Spleen (tissue), 11 donors: ENCODE results near the gene FOXC1. TPM values are rescaled to one million over a fixed set of nuclear protein-coding genes. Genes with fewer than 3 reads are reported as not detected.

ENCODE experiments used
- DNase-seq: peaks from one replicate; pipeline ENCODE4 v3.0.0-alpha.2; 2020
- H3K27ac ChIP-seq, 8 donors: fragments of 200-600 bp; sonication (generic) in 7 of 8; 1 replicate in 4 of 8; 2 replicates in 4 of 8; pipeline versions ENCODE4 v1.5.0 to v1.8.0; 2016 to 2021; ENCODE audit warnings: inconsistent platforms in 4 of 8, mild to moderate bottlenecking in 4 of 8, moderate library complexity in 1 of 8
- H3K27me3 ChIP-seq, 7 donors: fragments of 200-600 bp; sonication (generic) in 6 of 7; replicated peaks in 1 of 7; 1 replicate in 4 of 7; 2 replicates in 3 of 7; pipeline versions ENCODE4 v1.5.0 to v1.8.0; 2016 to 2021; ENCODE audit warnings: inconsistent platforms in 3 of 7, mild to moderate bottlenecking in 1 of 7
- H3K36me3 ChIP-seq, 6 donors: fragments of 200-600 bp; sonication (generic) in 5 of 6; 1 replicate in 4 of 6; 2 replicates in 2 of 6; pipeline versions ENCODE4 v1.5.0 to v1.8.0; 2016 to 2021; ENCODE audit warnings: inconsistent platforms in 2 of 6
- H3K4me1 ChIP-seq, 6 donors: fragments of 200-600 bp; sonication (generic) in 5 of 6; 1 replicate in 3 of 6; 2 replicates in 3 of 6; pipeline versions ENCODE4 v1.5.0 to v1.8.0; 2016 to 2021; ENCODE audit warnings: inconsistent platforms in 3 of 6
- H3K4me3 ChIP-seq, 8 donors: fragments of 200-600 bp; sonication (generic) in 7 of 8; 1 replicate in 4 of 8; 2 replicates in 4 of 8; pipeline versions ENCODE4 v1.5.0 to v1.8.0; 2016 to 2021; ENCODE audit warnings: inconsistent platforms in 4 of 8, mild to moderate bottlenecking in 4 of 8, moderate library complexity in 2 of 8
- H3K9me3 ChIP-seq, 8 donors: fragments of 200-600 bp; sonication (generic) in 7 of 8; 1 replicate in 4 of 8; 2 replicates in 4 of 8; pipeline versions ENCODE4 v1.5.0 to v1.8.0; 2016 to 2021; ENCODE audit warnings: inconsistent platforms in 4 of 8
- CTCF ChIP-seq, 11 experiments: fragments of 200-600 bp in 7 of 11; fragments of 450-650 bp in 4 of 11; sonication (generic) in 4 of 11; IDR thresholded peaks in 8 of 11; conservative IDR thresholded peaks in 3 of 11; 1 replicate in 7 of 11; 2 replicates in 4 of 11; pipeline versions ENCODE4 v1.4.0 to v1.8.0; 2016 to 2021; ENCODE audit warnings: antibody characterized with exemption in 11 of 11, inconsistent platforms in 4 of 11, mild to moderate bottlenecking in 1 of 11
- POLR2A ChIP-seq, 3 donors: fragments of 450-650 bp; IDR thresholded peaks; one replicate each; pipeline ENCODE4 v1.5.1; 2017; ENCODE audit warnings: antibody characterized with exemption in 3 of 3, mild to moderate bottlenecking in 1 of 3
- POLR2AphosphoS5 ChIP-seq, 3 donors: sonication (generic); formaldehyde crosslinking; IDR thresholded peaks; one replicate each; pipeline ENCODE4 v1.5.1; 2017; ENCODE audit warnings: antibody characterized with exemption in 3 of 3
- WGBS, 5 donors: extraction: QIAGEN DNeasy Blood & Tissue Kit in 3 of 5; methylation state at CpG; one replicate each; pipeline versions ENCODE4 v1.1.5 to v1.1.7; 2013 to 2018; 5-methylcytosine and 5-hydroxymethylcytosine counted together
- intact Hi-C: fragments of 100-400 bp; cut with DNase I; formaldehyde crosslinking; loops from one replicate; pipeline ENCODE4 v1.15.0; 2023; ENCODE audit warnings: low total_unique reads
- polyA plus RNA-seq, 3 donors: library from polyadenylated mRNA; stranded (reverse); fragments of 200-250 nt; gene quantifications; one replicate each; pipeline ENCODE4 v1.2.1, GENCODE V29; 2013
- total RNA-seq, 7 donors: library from RNA; depleted of rRNA in 3 of 7; stranded (reverse); fragments of >200 nt in 3 of 7; fragmentation: NEBNext Ultra II Directional in 4 of 7; extraction: Animal tissue kit (Norgen Biotek cat#: 25700) in 4 of 7; gene quantifications; one replicate each; pipeline versions ENCODE4 v1.1.0 to v1.2.1, GENCODE V29; 2016 to 2021
- donor health status: healthy with polysubstance abuse.
- donor health status: DM: no; HTN: no; CAD: no; lungs with moderate emphysema.
- donor health status: DM: no; HTN: no; CAD: no.
- donor health status: Bipolar disorder and iron deficiency.
- donor health status: healthy.
- donor health status: DM: no; HTN: no; CAD: no.
- donor health status: DM: yes; HTN: yes; CAD: no.

The FOXC1 gene
- total and polyA plus RNA-seq, 10 donors = 0.20 to 1.1 (median 0.55) TPM

DNA sequence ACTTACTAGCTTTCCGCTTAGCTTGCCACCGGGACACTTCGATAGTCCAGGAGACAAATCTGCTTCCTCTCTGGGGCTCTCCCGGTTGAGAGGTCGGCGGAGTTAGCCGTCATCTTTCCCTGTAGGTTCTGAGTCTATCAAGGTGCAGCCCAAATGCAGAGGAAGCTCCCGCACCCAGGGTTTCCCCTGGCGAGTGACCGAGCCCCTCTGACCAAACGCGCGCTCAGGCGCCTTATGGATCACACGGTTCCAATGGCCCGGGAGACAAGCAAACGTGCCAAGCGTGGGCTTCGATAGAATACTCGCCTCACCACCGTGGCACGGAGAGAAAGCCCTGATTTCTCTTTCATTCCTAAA, 15.8 kb upstream of the FOXC1 start:
- TF ChIP-seq CTCF (IDR thresholded peaks at IDR 0.05 in 8 of 11, conservative IDR thresholded peaks at IDR 0.05 in 3 of 11) = no peak
- TF ChIP-seq POLR2AphosphoS5 (IDR thresholded peaks at IDR 0.05) = no peak
- TF ChIP-seq POLR2A (IDR thresholded peaks at IDR 0.05) = no peak
- Histone ChIP-seq H3K9me3 (no peaks in the 10 kb centered on the region), H3K4me1 (peaks cover 0 to 10% (median 7%) of the 10 kb centered on the region in 6 donors), H3K4me3 (no peak overlapping the region), H3K27me3 (peaks cover 0 to 87% (median 23%) of the 10 kb centered on the region in 7 donors), H3K36me3 (no peaks in the 10 kb centered on the region), H3K27ac (no peak overlapping the region)
- WGBS, 5 donors = 59 to 86% (median 76%) methylated on average over 21 to 22 of the region's 22 CpGs
- DNase-seq = peak; percentile 65
- intact Hi-C loops = loop anchor here (5.0 kb wide), 1 partner anchor 1153 kb away; no protein-coding TSS in a partner anchor

DNA sequence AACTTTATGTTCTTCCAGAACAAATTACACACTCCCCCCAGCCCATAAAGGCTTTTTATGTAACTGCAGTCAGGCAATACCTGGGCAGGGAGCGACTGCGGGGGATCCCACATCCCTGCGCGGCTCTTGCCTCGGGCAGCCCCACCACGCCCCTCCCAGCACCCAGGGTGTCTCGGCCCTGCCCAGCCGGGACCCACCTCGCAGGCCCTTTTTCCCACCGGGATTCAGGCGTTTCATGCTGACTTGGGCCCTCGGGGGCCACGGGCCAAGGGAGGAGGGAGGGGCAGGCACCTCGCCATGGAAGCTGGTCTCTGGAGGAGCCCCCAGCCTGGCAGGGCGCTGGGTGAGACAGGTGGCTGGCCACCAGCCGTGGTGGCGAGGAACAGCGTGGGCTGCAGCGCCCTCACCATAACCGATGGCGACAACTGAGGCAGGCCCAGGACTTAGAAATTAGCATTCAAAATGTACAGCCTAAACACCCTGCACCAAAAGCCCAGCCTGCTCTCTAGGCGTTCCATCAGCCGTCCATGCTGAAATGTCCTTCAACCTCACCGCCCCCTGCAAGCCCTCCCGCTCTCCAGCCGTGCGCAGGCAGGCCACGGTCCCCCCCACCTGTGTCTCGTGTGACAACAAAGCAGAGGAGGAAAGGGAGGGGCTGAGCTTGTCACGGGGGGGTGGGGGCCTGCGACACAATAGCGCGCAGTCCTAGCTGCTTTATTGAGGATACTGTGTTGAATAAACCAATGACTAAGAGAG, 15.1 kb upstream of the FOXC1 start:
- Histone ChIP-seq H3K4me1 (peaks cover 0 to 10% (median 7%) of the 10 kb centered on the region in 6 donors), H3K36me3 (no peaks in the 10 kb centered on the region), H3K27me3 (peaks cover 0 to 88% (median 28%) of the 10 kb centered on the region in 7 donors), H3K4me3 (no peak overlapping the region), H3K27ac (no peak overlapping the region), H3K9me3 (no peaks in the 10 kb centered on the region)
- intact Hi-C loops = loop anchor here (5.0 kb wide), 3 partner anchors 758 to 1153 kb away; no protein-coding TSS in a partner anchor
- peak; percentile 70 for DNase-seq
- WGBS, 5 donors = 75 to 84% (median 81%) methylated on average over 23 to 33 of the region's 33 CpGs
- TF ChIP-seq POLR2AphosphoS5 (IDR thresholded peaks at IDR 0.05) = no peak
- no peak for TF ChIP-seq POLR2A (IDR thresholded peaks at IDR 0.05)
- no peak for TF ChIP-seq CTCF (IDR thresholded peaks at IDR 0.05 in 8 of 11, conservative IDR thresholded peaks at IDR 0.05 in 3 of 11)

GRCh38 chr6:1595271-1596087, 14.2 kb upstream of the FOXC1 start:
- no peaks in the 10 kb centered on the region for H3K9me3 ChIP-seq
- TF ChIP-seq CTCF (IDR thresholded peaks at IDR 0.05 in 8 of 11, conservative IDR thresholded peaks at IDR 0.05 in 3 of 11) (peak in 1 of 11 experiments; percentile 17), POLR2A (IDR thresholded peaks at IDR 0.05) (no peak), POLR2AphosphoS5 (IDR thresholded peaks at IDR 0.05) (no peak)
- H3K27ac ChIP-seq = no peak overlapping the region
- no peaks in the 10 kb centered on the region for H3K36me3 ChIP-seq
- intact Hi-C loops = loop anchor here (5.0 kb wide), 2 partner anchors 757 to 1037 kb away; no protein-coding TSS in a partner anchor
- peaks cover 0 to 10% (median 7%) of the 10 kb centered on the region in 6 donors for H3K4me1 ChIP-seq
- 55 to 69% (median 65%) methylated on average over 19 to 28 of the region's 28 CpGs for WGBS, 5 donors
- no peak overlapping the region for H3K4me3 ChIP-seq
- peaks cover 0 to 87% (median 28%) of the 10 kb centered on the region in 7 donors for H3K27me3 ChIP-seq
- peak; percentile 69 for DNase-seq
